Aorta (tissue), 5 donors: Measurements from ENCODE around the gene ZC3H6. TPM values are rescaled to one million over a fixed set of nuclear protein-coding genes. Genes with fewer than 3 reads are reported as not detected.
A peak's percentile ranks its signal among the peaks of the same experiment; 100 is the strongest.

Experiments
- ATAC-seq: fragments of 200-7000 bp; cut with Tn5 transposase; one replicate; pipeline ENCODE4 v1.9.1; 2022; ENCODE audit warnings: moderate library complexity; ENCODE audit not compliant: low FRiP score
- DNase-seq, 2 donors: peaks; one replicate each; pipeline ENCODE4 v3.0.0-alpha.2; 2020
- H3K27ac ChIP-seq, 2 donors: one replicate each; pipeline ENCODE4 v1.5.1; 2013; ENCODE audit warnings: low read length in 2 of 2, mild to moderate bottlenecking in 2 of 2, moderate library complexity in 2 of 2, control low read depth in 1 of 2, inconsistent platforms in 1 of 2, low read depth in 1 of 2
- H3K27me3 ChIP-seq, 2 donors: one replicate each; pipeline ENCODE4 v1.6.1; 2013; ENCODE audit warnings: control low read depth in 1 of 2, low read length in 1 of 2, mild to moderate bottlenecking in 1 of 2, moderate library complexity in 1 of 2; ENCODE audit not compliant: insufficient read depth in 2 of 2, control insufficient read depth in 1 of 2
- H3K36me3 ChIP-seq, 2 donors: one replicate each; pipeline ENCODE4 v1.6.1; 2013; ENCODE audit warnings: control low read depth in 1 of 2, low read length in 1 of 2, mild to moderate bottlenecking in 1 of 2; ENCODE audit not compliant: insufficient read depth in 2 of 2, control insufficient read depth in 1 of 2
- H3K4me1 ChIP-seq, 2 donors: one replicate each; pipeline ENCODE4 v1.6.1; 2013; ENCODE audit warnings: low read length in 2 of 2, control low read depth in 1 of 2, mild to moderate bottlenecking in 1 of 2, moderate library complexity in 1 of 2; ENCODE audit not compliant: insufficient read depth in 2 of 2, control insufficient read depth in 1 of 2
- H3K4me3 ChIP-seq, 2 donors: one replicate each; pipeline ENCODE4 v1.5.1; 2013; ENCODE audit warnings: low read length in 2 of 2, control low read depth in 1 of 2, mild to moderate bottlenecking in 1 of 2
- H3K9me3 ChIP-seq: one replicate; pipeline ENCODE4 v1.6.1; 2013; ENCODE audit warnings: mild to moderate bottlenecking, low read length; ENCODE audit not compliant: control insufficient read depth
- WGBS, 2 donors: extraction: QIAGEN DNeasy Blood & Tissue Kit; methylation state at CpG; one replicate each; pipeline ENCODE4 v1.1.7; 2013; 5-methylcytosine and 5-hydroxymethylcytosine counted together
- intact Hi-C, 2 donors: fragments of 100-400 bp; cut with DNase I; formaldehyde crosslinking; loops; one replicate each; pipeline versions ENCODE4 v1.14.2 to v1.15.0; 2022
- polyA plus RNA-seq, 2 donors: library from polyadenylated mRNA; stranded (reverse); fragments of 200-250 nt; gene quantifications; one replicate each; pipeline ENCODE4 v1.2.3, GENCODE V29; 2013
- total RNA-seq, 2 donors: library from RNA; stranded (reverse); fragmentation: NEBNext Ultra II Directional; extraction: Animal tissue kit (Norgen Biotek cat#: 25700); gene quantifications; one replicate each; pipeline ENCODE4 v1.2.1, GENCODE V29; 2021
- donor health status: healthy with polysubstance abuse.
- donor health status: Bipolar disorder and iron deficiency.
- donor health status: DM: no; HTN: no; CAD: no.
- donor health status: DM: no; HTN: no; CAD: no.
- donor health status: DM: yes; HTN: yes; CAD: no.

The ZC3H6 gene
- total and polyA plus RNA-seq, 4 donors, result 2.3 to 18.2 (median 9.8) TPM

DNA sequence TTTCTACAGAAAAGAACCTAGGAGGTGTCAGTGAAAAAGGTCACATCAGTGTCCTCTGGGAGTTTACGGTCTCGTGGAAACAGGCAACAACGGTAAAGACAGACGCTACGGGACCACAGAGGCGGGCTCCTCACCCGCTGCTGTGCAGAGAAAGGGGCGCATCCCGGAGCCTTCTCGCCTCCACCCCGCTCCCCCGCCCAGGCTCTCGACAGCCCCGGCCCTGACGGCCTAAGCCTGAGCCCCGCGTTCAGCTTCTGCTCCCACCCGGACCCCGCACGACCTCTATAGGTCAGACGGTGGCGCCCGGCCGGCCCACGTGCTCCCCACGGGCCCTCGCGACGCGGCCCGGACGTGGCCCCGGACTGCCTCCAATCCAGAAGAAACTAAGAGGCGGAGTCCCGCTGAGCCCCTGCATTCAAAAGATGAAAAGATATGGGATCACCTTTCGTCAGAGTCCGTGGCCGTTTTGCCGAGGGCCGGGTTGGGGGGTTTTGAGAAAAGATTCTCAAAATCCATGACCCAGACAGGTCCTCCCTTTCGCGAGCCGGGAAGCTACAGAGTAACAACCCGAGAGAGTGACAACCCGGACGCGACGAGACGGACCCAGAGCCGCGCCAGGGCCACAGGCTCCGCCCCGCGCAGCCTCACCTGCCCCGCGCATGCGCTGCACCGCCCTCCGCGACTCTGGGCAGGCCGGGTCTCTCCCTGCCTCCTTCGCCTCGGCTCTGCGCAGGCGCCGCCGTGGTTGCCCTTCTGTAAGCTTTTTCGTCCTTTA, 20.7 kb upstream of the ZC3H6 start, which contains the start of gene ZC3H8:
Gene ZC3H8, minus strand, starts transcription at position 577 of the 775 bp plus-strand sequence. Its CDS starts 61 bp downstream, at position 516.
- peak within 1 kb of the TSS in 1 of 2 donors; percentile 23 for H3K27ac ChIP-seq
- H3K4me3 ChIP-seq, result peak within 1 kb of the TSS; percentile 42 to 78
- H3K4me1 ChIP-seq, result no peaks in the 10 kb centered on the region
- 0 to 1% methylated on average over 67 to 68 of the region's 68 CpGs for WGBS, 2 donors
- ATAC-seq (peak; percentile 99), DNase-seq (peak; percentile 95 to 98)
- intact Hi-C loops, result no loop called here
- no peaks in the 10 kb centered on the region for H3K36me3 ChIP-seq
- no peaks in the 10 kb centered on the region for H3K27me3 ChIP-seq
- no peaks in the 10 kb centered on the region for H3K9me3 ChIP-seq

DNA sequence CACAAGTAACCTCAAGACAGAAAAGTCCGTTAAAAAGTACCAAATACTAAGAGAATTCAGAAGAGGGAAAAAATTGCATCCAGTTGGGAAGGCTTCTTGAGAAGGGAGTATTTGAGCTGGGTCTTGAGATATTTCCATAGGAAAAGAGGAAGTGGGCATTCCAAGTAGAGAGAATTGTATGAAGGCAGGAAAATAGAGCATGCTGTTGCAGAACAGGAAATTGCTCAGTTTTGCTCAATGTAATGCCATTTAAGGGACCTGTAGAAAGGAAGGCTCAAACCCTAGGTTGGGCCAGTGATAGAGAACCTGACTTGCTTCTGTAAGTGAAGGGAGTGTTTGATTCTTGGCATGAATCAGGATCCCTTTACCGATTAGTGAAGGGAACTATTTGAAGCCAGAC, 19.5 kb upstream of the ZC3H6 start:
- no peak overlapping the region for H3K4me3 ChIP-seq
- H3K9me3 ChIP-seq, result no peaks in the 10 kb centered on the region
- no peaks in the 10 kb centered on the region for H3K4me1 ChIP-seq
- no peak overlapping the region for H3K27ac ChIP-seq
- DNase-seq, result no peak
- ATAC-seq, result no peak
- 77 to 81% methylated on average over 2 of the region's 2 CpGs for WGBS, 2 donors
- no peaks in the 10 kb centered on the region for H3K27me3 ChIP-seq
- intact Hi-C loops, result no loop called here
- H3K36me3 ChIP-seq, result no peaks in the 10 kb centered on the region

DNA sequence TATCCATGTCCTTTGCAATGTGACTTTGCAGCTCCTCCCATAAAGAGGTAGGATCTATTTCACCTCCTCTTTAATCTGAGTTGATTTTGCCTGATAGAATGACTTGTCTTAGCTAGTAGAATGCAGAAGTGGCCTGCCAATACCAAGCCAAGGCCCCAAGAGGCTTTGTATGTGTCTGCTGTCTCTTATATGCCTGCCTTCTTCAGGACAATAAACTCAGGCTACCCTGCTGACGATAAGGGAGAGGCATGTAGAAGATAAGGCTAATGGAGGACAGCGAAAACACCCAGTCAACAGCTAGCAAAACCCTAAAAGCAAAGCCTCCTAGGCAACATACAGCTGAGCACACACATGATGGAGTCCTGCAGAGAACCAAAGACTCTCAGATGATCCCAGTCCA, 18.7 kb upstream of the ZC3H6 start:
- WGBS, 2 donors, result 87 to 88% methylated on average over 2 of the region's 2 CpGs

DNA sequence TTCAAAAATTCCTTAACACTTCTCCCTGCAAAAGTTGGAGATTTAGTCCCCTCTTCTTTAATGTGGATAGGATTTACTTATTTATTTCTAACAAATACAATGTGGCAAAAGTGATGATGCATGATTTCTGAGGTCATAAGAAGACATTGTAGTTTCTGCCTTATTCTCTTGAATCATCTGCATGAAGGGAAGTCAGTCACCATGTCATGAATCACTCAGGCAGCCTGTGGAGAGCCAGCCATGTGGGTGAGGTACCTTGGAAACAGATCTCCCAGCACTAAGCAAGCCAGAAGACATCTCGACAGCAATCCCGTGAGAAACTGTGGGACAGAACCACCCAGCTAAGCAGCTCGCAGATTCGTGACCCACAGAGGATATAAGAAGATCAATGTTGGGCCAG, 17.8 kb upstream of the ZC3H6 start:
- Histone ChIP-seq H3K27me3 (no peaks in the 10 kb centered on the region), H3K4me1 (no peaks in the 10 kb centered on the region), H3K9me3 (no peaks in the 10 kb centered on the region), H3K4me3 (no peak overlapping the region), H3K36me3 (no peaks in the 10 kb centered on the region), H3K27ac (no peak overlapping the region)
- DNase-seq (no peak), ATAC-seq (no peak)
- 62 to 81% methylated on average over 4 of the region's 4 CpGs for WGBS, 2 donors
- intact Hi-C loops, result no loop called here

More for the DNA sequence above, 18.7 kb upstream of the ZC3H6 start:
- H3K27ac ChIP-seq, result no peak overlapping the region
- DNase-seq, result no peak
- intact Hi-C loops, result no loop called here
- H3K36me3 ChIP-seq, result no peaks in the 10 kb centered on the region
- H3K9me3 ChIP-seq, result no peaks in the 10 kb centered on the region
- no peaks in the 10 kb centered on the region for H3K4me1 ChIP-seq
- ATAC-seq, result no peak
- no peak overlapping the region for H3K4me3 ChIP-seq
- no peaks in the 10 kb centered on the region for H3K27me3 ChIP-seq

DNA sequence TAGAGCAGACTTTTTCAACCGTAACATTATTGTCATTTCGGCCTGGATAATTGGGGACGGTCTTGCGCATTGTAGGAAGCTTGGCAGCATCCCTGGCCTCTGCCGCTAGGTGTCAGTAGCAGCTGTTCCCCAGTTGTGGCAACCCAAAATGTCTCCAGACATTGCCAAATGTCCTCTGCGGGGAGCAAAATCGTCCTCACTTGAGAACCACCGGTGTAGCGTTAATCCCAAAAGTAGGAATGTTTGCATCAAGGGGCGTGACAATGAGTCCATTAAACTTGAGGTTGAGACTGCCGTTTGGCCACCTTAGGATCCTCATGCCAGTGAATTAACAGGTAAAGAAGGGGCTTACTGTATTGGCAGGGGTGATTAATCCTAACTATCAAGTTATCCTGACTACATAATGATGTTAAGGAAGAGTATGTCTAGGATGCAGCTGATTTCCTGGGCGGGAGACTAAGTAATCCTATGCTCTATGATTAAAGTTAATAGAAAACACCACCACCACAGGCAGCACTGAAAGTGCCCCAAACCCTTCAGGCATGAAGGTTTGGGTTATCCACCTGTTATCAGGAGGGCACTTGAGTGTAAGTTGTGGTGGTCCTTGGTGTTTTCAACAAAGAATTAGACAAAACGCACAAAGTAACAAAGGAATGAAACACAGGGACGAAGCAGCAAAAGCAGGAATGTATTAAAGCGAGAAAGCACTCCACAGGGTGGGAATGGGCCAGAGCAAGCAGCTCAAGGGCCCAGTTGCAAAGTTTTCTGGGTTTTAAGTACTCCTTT, 15.7 kb upstream of the ZC3H6 start:
- intact Hi-C loops, result loop anchor here in 1 of 2 donors (5.0 kb wide), 1 partner anchor 73 kb away; no protein-coding TSS in a partner anchor
- Histone ChIP-seq H3K27ac (no peak overlapping the region), H3K4me1 (no peaks in the 10 kb centered on the region), H3K4me3 (no peak overlapping the region), H3K36me3 (no peaks in the 10 kb centered on the region), H3K9me3 (peaks cover 1% of the 10 kb centered on the region), H3K27me3 (no peaks in the 10 kb centered on the region)
- WGBS, 2 donors, result 16 to 18% methylated on average over 15 of the region's 15 CpGs
- ATAC-seq (peak; percentile 91), DNase-seq (peak; percentile 91 to 93)

GRCh38 chr2:112260295-112260625, 15.1 kb upstream of the ZC3H6 start:
- intact Hi-C loops, result loop anchor here in 1 of 2 donors (5.0 kb wide), 1 partner anchor 72 kb away; no protein-coding TSS in a partner anchor
- H3K36me3 ChIP-seq, result no peaks in the 10 kb centered on the region
- H3K9me3 ChIP-seq, result peaks cover 1% of the 10 kb centered on the region
- H3K4me3 ChIP-seq, result no peak overlapping the region
- DNase-seq (no peak), ATAC-seq (no peak)
- H3K4me1 ChIP-seq, result no peaks in the 10 kb centered on the region
- no peak overlapping the region for H3K27ac ChIP-seq
- 96 to 100% methylated on average over 3 of the region's 3 CpGs for WGBS, 2 donors
- H3K27me3 ChIP-seq, result no peaks in the 10 kb centered on the region

DNA sequence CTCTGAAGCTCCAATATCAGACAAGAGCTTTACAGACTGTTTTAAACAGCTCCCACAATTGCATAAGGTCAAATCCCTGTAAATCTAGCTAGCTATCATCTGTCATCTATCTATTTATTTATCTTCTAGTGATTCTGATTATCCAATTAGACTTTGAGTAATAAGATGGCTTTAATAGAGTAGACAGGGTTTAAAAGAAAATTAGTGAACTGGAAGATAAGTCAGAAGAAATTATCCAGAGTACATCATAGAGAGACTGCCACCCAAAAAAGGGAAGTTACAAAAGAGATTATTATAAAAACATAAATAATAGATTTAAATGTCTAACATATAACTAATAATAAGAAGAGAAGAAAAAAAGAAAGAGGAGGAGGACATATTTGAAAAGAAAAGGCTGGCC, 12.5 kb upstream of the ZC3H6 start:
- Histone ChIP-seq H3K27ac (no peak overlapping the region), H3K4me3 (no peak overlapping the region), H3K27me3 (no peaks in the 10 kb centered on the region), H3K4me1 (no peaks in the 10 kb centered on the region), H3K9me3 (peaks cover 1% of the 10 kb centered on the region), H3K36me3 (no peaks in the 10 kb centered on the region)
- DNase-seq, result no peak
- no peak for ATAC-seq
- intact Hi-C loops, result loop anchor here in 1 of 2 donors (5.0 kb wide), 1 partner anchor 69 kb away; no protein-coding TSS in a partner anchor

- H3K4me3 ChIP-seq, result no peak overlapping the region
- 96 to 100% methylated on average over 1 of the region's 1 CpG for WGBS, 2 donors
- H3K36me3 ChIP-seq, result no peaks in the 10 kb centered on the region
- no peak for ATAC-seq
- no peak for DNase-seq
- no peaks in the 10 kb centered on the region for H3K27me3 ChIP-seq
- H3K27ac ChIP-seq, result no peak overlapping the region
- intact Hi-C loops, result no loop called here
- H3K9me3 ChIP-seq, result no peaks in the 10 kb centered on the region
- H3K4me1 ChIP-seq, result no peaks in the 10 kb centered on the region
Observed at GRCh38 chr2:112268547-112268946, 6.8 kb upstream of the ZC3H6 start.
